GM12891 (cell line): ENCODE data around the gene OR8K1.

ENCODE experiments used
- PAX5 ChIP-seq: IDR thresholded peaks from 2 replicates; pipeline ENCODE4 v1.6.1; 2011; ENCODE audit warnings: low read length, moderate library complexity, mild to moderate bottlenecking; ENCODE audit not compliant: insufficient read depth, severe bottlenecking
- POLR2A ChIP-seq: IDR thresholded peaks from 2 replicates; pipeline ENCODE4 v1.6.1; 2011; ENCODE audit warnings: low read depth, low read length, control low read depth
- POLR2AphosphoS5 ChIP-seq: IDR thresholded peaks from 2 replicates; pipeline ENCODE4 v1.6.1; 2011; ENCODE audit warnings: low read depth, low read length, control low read depth
- SPI1 ChIP-seq: IDR thresholded peaks from 2 replicates; pipeline ENCODE4 v1.6.1; 2011; ENCODE audit warnings: low read depth, low read length, control low read depth
- TAF1 ChIP-seq: IDR thresholded peaks from 2 replicates; pipeline ENCODE4 v1.6.1; 2011; ENCODE audit warnings: low read depth, low read length, control low read depth

DNA sequence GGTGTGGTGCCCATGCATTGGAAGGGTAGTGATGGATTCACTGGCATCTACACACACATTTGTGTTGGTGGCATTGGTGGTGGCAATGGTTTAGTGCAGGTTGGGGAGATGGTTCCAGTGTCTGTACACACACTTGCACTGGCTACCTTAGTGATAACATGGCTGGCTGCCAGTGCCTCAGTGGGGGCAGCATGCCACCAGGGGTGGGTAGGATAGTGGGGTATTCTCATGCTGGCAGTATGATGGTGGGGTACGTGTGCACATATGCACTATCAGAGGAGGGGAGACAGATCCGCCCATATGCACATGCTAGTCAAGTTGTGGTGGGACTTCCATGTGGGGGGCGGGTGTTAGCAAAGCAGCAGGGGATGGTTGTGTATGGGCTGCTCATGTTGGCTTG lies 38.0 kb upstream of the OR8K1 start:
- TF ChIP-seq POLR2A (no peak), POLR2AphosphoS5 (no peak), TAF1 (no peak), SPI1 (no peak), PAX5 (no peak)
